Cardiac ventricle fibroblast (primary cell): Measurements from ENCODE around the gene HSBP1. TPM values are rescaled to one million over a fixed set of nuclear protein-coding genes. Genes with fewer than 3 reads are reported as not detected.

Experiments
- total RNA-seq: library from RNA; depleted of rRNA; stranded (reverse); fragments of >200 nt; gene quantifications from 2 replicates; pipeline ENCODE4 v1.2.3, GENCODE V29; 2015

The HSBP1 gene
- total RNA-seq, result 15.2 and 47.1 TPM in 2 replicates

GRCh38 chr16:83807710-83808572 is at the start of gene HSBP1:
HSBP1 (plus strand) TSS chr16:83807978; CDS start chr16:83808077, 99 bp downstream.

Other genes with a start within 250 kb of the HSBP1 start
- 3.0 and 3.2 TPM in 2 replicates for gene MLYCD, start 91.1 kb downstream of the HSBP1 start, total RNA-seq
- gene OSGIN1, start 145.3 kb downstream of the HSBP1 start, total RNA-seq, result 10.2 and 10.7 TPM in 2 replicates
- not detected in 2 replicates for gene NECAB2, start 160.3 kb downstream of the HSBP1 start, total RNA-seq
- gene SLC38A8, start 234.8 kb downstream of the HSBP1 start, total RNA-seq, result not detected in 2 replicates